Neural progenitor cell (in vitro differentiated cells): Measurements from ENCODE around the gene CLK4.

ENCODE experiments used
- CTCF ChIP-seq: fragments of 200-600 bp; sonication (generic); IDR thresholded peaks from 2 replicates; pipeline ENCODE4 v1.5.1; 2017; ENCODE audit warnings: antibody characterized with exemption, mild to moderate bottlenecking
- EZH2 ChIP-seq: fragments of 200-600 bp; sonication (generic); IDR thresholded peaks from 2 replicates; pipeline ENCODE4 v1.6.1; 2017; ENCODE audit warnings: antibody characterized with exemption, mild to moderate bottlenecking, moderate library complexity

DNA sequence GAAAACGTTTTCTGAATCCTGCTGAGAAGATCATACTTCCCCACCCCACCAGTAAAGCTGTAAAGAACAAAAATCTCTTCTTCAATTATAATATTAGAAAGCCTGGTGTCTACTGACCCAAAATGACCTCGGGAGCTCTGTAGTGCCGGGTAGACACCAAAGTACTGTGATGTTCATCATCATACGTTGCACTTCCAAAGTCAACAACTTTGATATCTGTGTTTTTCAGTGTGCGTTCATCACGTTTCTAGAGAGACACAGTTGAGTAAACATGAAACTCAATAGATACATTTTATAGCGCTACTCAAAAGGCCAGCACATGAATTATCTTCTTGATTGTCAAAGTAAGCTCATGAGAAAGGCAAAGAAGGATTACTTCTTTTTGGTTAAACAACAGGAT, 14.6 kb downstream of the CLK4 start:
- no peak for TF ChIP-seq EZH2
- no peak for TF ChIP-seq CTCF
